GM12878 (cell line): Measurements from ENCODE around the gene TMEM135. TPM values are rescaled to one million over a fixed set of nuclear protein-coding genes. Genes with fewer than 3 reads are reported as not detected.

Source experiments
- ATAC-seq: fragments of 200-7000 bp; cut with Tn5 transposase; 3 replicates; pipeline ENCODE4 v1.9.1; 2020; ENCODE audit warnings: mild to moderate bottlenecking, moderate library complexity
- BruUV-seq: library from RNA; stranded (reverse); fragments of 400-500 nt; replicated peaks from 2 replicates; lab custom pipeline; 2021; lab: Mats Ljungman, UMichigan
- CTCF ChIA-PET: fragments of 300-600 bp; sonication (Branson Sonifier 250); formaldehyde crosslinking; extraction: SDS; loops from one replicate; lab custom pipeline; 2021; ENCODE audit warnings: inconsistent platforms; lab: Yijun Ruan, JAX
- POLR2A ChIA-PET: fragments of 350-600 bp; formaldehyde crosslinking; extraction: SDS; loops from one replicate; lab custom pipeline; 2021; ENCODE audit warnings: inconsistent platforms; lab: Charles Lee
- RAD21 ChIA-PET: fragments of 300-600 bp; sonication (Branson Sonifier 250); formaldehyde crosslinking; loops from one replicate; lab custom pipeline; 2023; ENCODE audit warnings: antibody characterized with exemption; ENCODE audit not compliant: unreplicated experiment; lab: Charles Lee
- SMC1A ChIA-PET: fragments of 300-600 bp; sonication (Branson Sonifier 250); formaldehyde crosslinking; loops from one replicate; lab custom pipeline; 2023; ENCODE audit not compliant: unreplicated experiment, uncharacterized antibody; lab: Charles Lee
- DNase-seq: peaks from one replicate; pipeline ENCODE4 v3.0.0-alpha.2; 2011; ENCODE audit warnings: low read depth, low spot score
- FAIRE-seq: peaks from 3 replicates; lab custom pipeline; 2011; peaks lifted over from hg19 to GRCh38; lab: Jason Lieb, UNC
- H2AFZ ChIP-seq: 2 replicates; pipeline ENCODE4 v1.6.0; 2011; ENCODE audit warnings: low read depth, low read length, control low read depth; ENCODE audit not compliant: control insufficient read depth
- H3K27ac ChIP-seq: 2 replicates; pipeline ENCODE4 v1.5.1; 2011; ENCODE audit warnings: control low read depth; ENCODE audit not compliant: control insufficient read depth, insufficient read depth
- H3K27me3 ChIP-seq, 2 experiments: replicated peaks in 1 of 2; 2 replicates each; pipeline versions ENCODE4 v1.6.0 to v1.6.1; 2011; ENCODE audit warnings: low read length in 1 of 2; ENCODE audit not compliant: control insufficient read depth in 2 of 2, insufficient read depth in 2 of 2
- H3K36me3 ChIP-seq, 2 experiments: 2 replicates each; pipeline ENCODE4 v1.5.1; 2011; ENCODE audit warnings: low read length in 1 of 2; ENCODE audit not compliant: control insufficient read depth in 2 of 2, insufficient read depth in 2 of 2
- H3K4me1 ChIP-seq: 2 replicates; pipeline ENCODE4 v1.6.1; 2011; ENCODE audit warnings: mild to moderate bottlenecking, low read length, moderate library complexity, mixed read lengths; ENCODE audit not compliant: control insufficient read depth, insufficient read depth
- H3K4me2 ChIP-seq: 2 replicates; pipeline ENCODE4 v1.6.0; 2011; ENCODE audit warnings: control low read depth; ENCODE audit not compliant: control insufficient read depth, insufficient read depth
- H3K4me3 ChIP-seq: fragments of 200-600 bp; sonication (generic); 2 replicates; pipeline ENCODE4 v1.5.1; 2016
- H3K79me2 ChIP-seq: 2 replicates; pipeline ENCODE4 v1.6.0; 2011; ENCODE audit warnings: low read length; ENCODE audit not compliant: control insufficient read depth, insufficient read depth
- H3K9ac ChIP-seq: 2 replicates; pipeline ENCODE4 v1.8.0; 2011; ENCODE audit warnings: low read length, control low read depth, mixed read lengths; ENCODE audit not compliant: control insufficient read depth, insufficient read depth
- H3K9me3 ChIP-seq: replicated peaks from 3 replicates; pipeline ENCODE4 v1.5.1; 2011; ENCODE audit warnings: mild to moderate bottlenecking, low read length; ENCODE audit not compliant: control insufficient read depth, insufficient read depth
- H4K20me1 ChIP-seq: 2 replicates; pipeline ENCODE4 v1.6.0; 2011; ENCODE audit not compliant: control insufficient read depth, insufficient read depth
- CBX5 ChIP-seq: sonication (generic); IDR thresholded peaks from 2 replicates; pipeline ENCODE4 v1.6.1; 2016; ENCODE audit warnings: low read depth, moderate library complexity, mild to moderate bottlenecking, inconsistent platforms
- CEBPB ChIP-seq, 2 experiments: fragments of 150-350 bp in 1 of 2; IDR thresholded peaks; 2 replicates each; pipeline ENCODE4 v1.6.1; 2012 to 2014; ENCODE audit warnings: low read depth in 2 of 2, low read length in 2 of 2, borderline replicate concordance in 1 of 2, inconsistent platforms in 1 of 2
- EED ChIP-seq: sonication (generic); IDR thresholded peaks from 2 replicates; pipeline ENCODE4 v1.6.1; 2016; ENCODE audit warnings: antibody characterized with exemption, low read depth
- KDM1A ChIP-seq: fragments of 200-600 bp; sonication (generic); IDR thresholded peaks from 2 replicates; pipeline ENCODE4 v1.6.1; 2016; ENCODE audit warnings: borderline replicate concordance
- MEF2A ChIP-seq: IDR thresholded peaks from 2 replicates; pipeline ENCODE4 v1.6.1; 2011; ENCODE audit warnings: low read depth, mild to moderate bottlenecking, low read length, moderate library complexity; ENCODE audit not compliant: insufficient read depth
- ZSCAN29 ChIP-seq: fragments of 450-650 bp; IDR thresholded peaks from 2 replicates; pipeline ENCODE4 v1.6.1; 2017; ENCODE audit warnings: mild to moderate bottlenecking, moderate library complexity
- WGBS: methylation state at CpG from one replicate; pipeline ENCODE4 v1.1.6; 2016; ENCODE audit warnings: low lambda C conversion rate; ENCODE audit not compliant: insufficient replicate concordance, insufficient coverage; ENCODE audit errors: missing lambda C conversion rate; 5-methylcytosine and 5-hydroxymethylcytosine counted together
- in situ Hi-C: fragments of 300-500 bp; cut with MboI; formaldehyde crosslinking; loops from 9 replicates; pipeline ENCODE4 v1.14.3; 2018; ENCODE audit warnings: mixed read lengths
- intact Hi-C: fragments of 100-400 bp; cut with micrococcal nuclease; formaldehyde crosslinking; loops from one replicate; pipeline ENCODE4 v1.14.2; 2022; ENCODE audit not compliant: unreplicated experiment
- polyA plus RNA-seq, 11 experiments: library from polyadenylated mRNA; depleted of rRNA in 4 of 11; unstranded in 6 of 11; stranded (reverse) in 5 of 11; fragments of >200 nt; fragmentation: Nextera tagmentation in 4 of 11; fragmentation: Illumina TruSeq in 1 of 11; extraction: Ambion mirVana in 4 of 11; extraction: Trizol in 1 of 11; gene quantifications; 1 replicate in 1 of 11; 2 replicates in 10 of 11; pipeline versions ENCODE4 v1.2.1 to v1.2.3, GENCODE V29; 2011 to 2016; ENCODE audit warnings: inconsistent platforms in 2 of 11, missing spikeins in 2 of 11, low read depth in 1 of 11
- total RNA-seq, 4 experiments: library from RNA; depleted of rRNA in 3 of 4; stranded (reverse); fragments of >200 nt in 3 of 4; fragmentation: Illumina TruSeq in 1 of 4; extraction: Trizol in 1 of 4; gene quantifications; 2 replicates each; pipeline versions ENCODE4 v1.2.1 to v1.2.3, GENCODE V29; 2013 to 2021
- TF ChIP-seq, protein P1 (sequence below): fragments of 150-350 bp; IDR thresholded peaks from 2 replicates; pipeline ENCODE4 v1.6.1; 2014; ENCODE audit warnings: mild to moderate bottlenecking, low read depth, low read length
- TF ChIP-seq, protein P2 (sequence below): IDR thresholded peaks from 2 replicates; pipeline ENCODE4 v1.6.1; 2012; ENCODE audit warnings: improper control_type of control experiment, low read depth, low read length; ENCODE audit not compliant: insufficient replicate concordance
- TF ChIP-seq, protein P3 (sequence below): fragments of 450-650 bp; IDR thresholded peaks from 2 replicates; pipeline ENCODE4 v1.6.1; 2017; ENCODE audit warnings: borderline replicate concordance

Gene TMEM135
- total and polyA plus RNA-seq, 10 of the 15 experiments (the other 5 are each of a cell fraction or from before 2014, with no cell fraction given): 7.2 to 117 (median 12.9) TPM

DNA sequence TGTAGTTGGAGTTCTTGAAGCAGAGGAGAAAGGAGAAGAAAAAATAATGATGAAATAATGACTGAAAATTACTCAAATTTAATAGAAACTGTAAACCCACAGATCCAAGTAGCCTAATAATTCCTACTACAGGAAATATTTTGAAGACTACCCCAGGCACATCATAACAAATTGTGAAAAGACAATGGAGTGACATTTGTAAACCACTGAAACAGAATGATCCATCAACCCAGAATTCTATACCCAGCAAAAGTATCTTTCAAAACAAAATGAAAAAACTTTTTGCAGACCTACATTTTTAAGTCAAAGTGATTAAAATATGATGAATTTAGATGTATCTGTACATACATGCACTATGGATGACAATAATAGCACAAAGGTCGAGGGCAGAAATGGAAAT, 194.6 kb downstream of the TMEM135 start:
- FAIRE-seq (no peak), DNase-seq (no peak), ATAC-seq (no peak)
- no peak overlapping the region for H3K4me2 ChIP-seq
- no peak overlapping the region for H2AFZ ChIP-seq
- SMC1A ChIA-PET: no interaction called here
- H3K4me1 ChIP-seq: no peaks in the 10 kb centered on the region
- no peaks in the 10 kb centered on the region for H4K20me1 ChIP-seq
- no peak overlapping the region for H3K27ac ChIP-seq
- CTCF ChIA-PET: no interaction called here
- RAD21 ChIA-PET: no interaction called here
- BruUV-seq: no TSS peak
- POLR2A ChIA-PET: no interaction called here
- no peak overlapping the region for H3K4me3 ChIP-seq
- no peaks in the 10 kb centered on the region for H3K36me3 ChIP-seq
- WGBS: 40% methylated on average over 1 of the region's 1 CpG
- peaks cover 3% of the 10 kb centered on the region; the same call in 1 of the 3 replicates for H3K9me3 ChIP-seq
- H3K27me3 ChIP-seq: no peaks in the 10 kb centered on the region
- in situ Hi-C loops (no loop called here), intact Hi-C loops (no loop called here)
- 0 out of 2 replicates have a peak, but pooled peaks have one; percentile 23 for TF ChIP-seq CBX5
- TF ChIP-seq, protein P1, sequence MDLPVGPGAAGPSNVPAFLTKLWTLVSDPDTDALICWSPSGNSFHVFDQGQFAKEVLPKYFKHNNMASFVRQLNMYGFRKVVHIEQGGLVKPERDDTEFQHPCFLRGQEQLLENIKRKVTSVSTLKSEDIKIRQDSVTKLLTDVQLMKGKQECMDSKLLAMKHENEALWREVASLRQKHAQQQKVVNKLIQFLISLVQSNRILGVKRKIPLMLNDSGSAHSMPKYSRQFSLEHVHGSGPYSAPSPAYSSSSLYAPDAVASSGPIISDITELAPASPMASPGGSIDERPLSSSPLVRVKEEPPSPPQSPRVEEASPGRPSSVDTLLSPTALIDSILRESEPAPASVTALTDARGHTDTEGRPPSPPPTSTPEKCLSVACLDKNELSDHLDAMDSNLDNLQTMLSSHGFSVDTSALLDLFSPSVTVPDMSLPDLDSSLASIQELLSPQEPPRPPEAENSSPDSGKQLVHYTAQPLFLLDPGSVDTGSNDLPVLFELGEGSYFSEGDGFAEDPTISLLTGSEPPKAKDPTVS: no peak
- H3K9ac ChIP-seq: no peak overlapping the region
- H3K79me2 ChIP-seq: no peaks in the 10 kb centered on the region

DNA sequence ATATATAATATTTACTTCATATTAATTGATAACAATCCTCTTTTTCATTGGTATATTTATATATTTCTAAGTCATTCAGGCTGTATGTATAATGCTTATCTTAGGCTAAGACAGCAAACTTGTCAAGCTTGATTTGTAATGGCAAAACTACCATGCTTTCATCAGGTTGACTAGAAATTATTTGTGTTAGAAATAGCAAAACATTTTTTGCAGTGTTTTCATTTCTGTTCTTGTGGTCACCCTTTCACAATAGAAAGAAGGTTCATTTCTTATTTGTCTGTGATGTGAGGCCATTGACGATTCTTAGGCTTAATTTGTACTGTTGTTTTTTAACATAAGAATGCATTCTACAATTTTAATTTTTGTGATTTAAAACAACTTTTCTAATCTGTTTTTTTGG, 197.6 kb downstream of the TMEM135 start:
- H2AFZ ChIP-seq: no peak overlapping the region
- H3K4me3 ChIP-seq: no peak overlapping the region
- H4K20me1 ChIP-seq: no peaks in the 10 kb centered on the region
- RAD21 ChIA-PET: no interaction called here
- intact Hi-C loops (no loop called here), in situ Hi-C loops (no loop called here)
- no TSS peak for BruUV-seq
- SMC1A ChIA-PET: no interaction called here
- H3K4me1 ChIP-seq: no peaks in the 10 kb centered on the region
- no peak overlapping the region for H3K9ac ChIP-seq
- no peak overlapping the region for H3K4me2 ChIP-seq
- no peaks in the 10 kb centered on the region for H3K79me2 ChIP-seq
- CTCF ChIA-PET: no interaction called here
- DNase-seq (no peak), FAIRE-seq (no peak), ATAC-seq (no peak)
- H3K27ac ChIP-seq: no peak overlapping the region
- H3K36me3 ChIP-seq: no peaks in the 10 kb centered on the region
- 100% methylated on average over 1 of the region's 1 CpG for WGBS
- POLR2A ChIA-PET: no interaction called here
- H3K9me3 ChIP-seq: peaks cover 3% of the 10 kb centered on the region; the same call in 1 of the 3 replicates
- H3K27me3 ChIP-seq: no peaks in the 10 kb centered on the region
- TF ChIP-seq, protein P2, sequence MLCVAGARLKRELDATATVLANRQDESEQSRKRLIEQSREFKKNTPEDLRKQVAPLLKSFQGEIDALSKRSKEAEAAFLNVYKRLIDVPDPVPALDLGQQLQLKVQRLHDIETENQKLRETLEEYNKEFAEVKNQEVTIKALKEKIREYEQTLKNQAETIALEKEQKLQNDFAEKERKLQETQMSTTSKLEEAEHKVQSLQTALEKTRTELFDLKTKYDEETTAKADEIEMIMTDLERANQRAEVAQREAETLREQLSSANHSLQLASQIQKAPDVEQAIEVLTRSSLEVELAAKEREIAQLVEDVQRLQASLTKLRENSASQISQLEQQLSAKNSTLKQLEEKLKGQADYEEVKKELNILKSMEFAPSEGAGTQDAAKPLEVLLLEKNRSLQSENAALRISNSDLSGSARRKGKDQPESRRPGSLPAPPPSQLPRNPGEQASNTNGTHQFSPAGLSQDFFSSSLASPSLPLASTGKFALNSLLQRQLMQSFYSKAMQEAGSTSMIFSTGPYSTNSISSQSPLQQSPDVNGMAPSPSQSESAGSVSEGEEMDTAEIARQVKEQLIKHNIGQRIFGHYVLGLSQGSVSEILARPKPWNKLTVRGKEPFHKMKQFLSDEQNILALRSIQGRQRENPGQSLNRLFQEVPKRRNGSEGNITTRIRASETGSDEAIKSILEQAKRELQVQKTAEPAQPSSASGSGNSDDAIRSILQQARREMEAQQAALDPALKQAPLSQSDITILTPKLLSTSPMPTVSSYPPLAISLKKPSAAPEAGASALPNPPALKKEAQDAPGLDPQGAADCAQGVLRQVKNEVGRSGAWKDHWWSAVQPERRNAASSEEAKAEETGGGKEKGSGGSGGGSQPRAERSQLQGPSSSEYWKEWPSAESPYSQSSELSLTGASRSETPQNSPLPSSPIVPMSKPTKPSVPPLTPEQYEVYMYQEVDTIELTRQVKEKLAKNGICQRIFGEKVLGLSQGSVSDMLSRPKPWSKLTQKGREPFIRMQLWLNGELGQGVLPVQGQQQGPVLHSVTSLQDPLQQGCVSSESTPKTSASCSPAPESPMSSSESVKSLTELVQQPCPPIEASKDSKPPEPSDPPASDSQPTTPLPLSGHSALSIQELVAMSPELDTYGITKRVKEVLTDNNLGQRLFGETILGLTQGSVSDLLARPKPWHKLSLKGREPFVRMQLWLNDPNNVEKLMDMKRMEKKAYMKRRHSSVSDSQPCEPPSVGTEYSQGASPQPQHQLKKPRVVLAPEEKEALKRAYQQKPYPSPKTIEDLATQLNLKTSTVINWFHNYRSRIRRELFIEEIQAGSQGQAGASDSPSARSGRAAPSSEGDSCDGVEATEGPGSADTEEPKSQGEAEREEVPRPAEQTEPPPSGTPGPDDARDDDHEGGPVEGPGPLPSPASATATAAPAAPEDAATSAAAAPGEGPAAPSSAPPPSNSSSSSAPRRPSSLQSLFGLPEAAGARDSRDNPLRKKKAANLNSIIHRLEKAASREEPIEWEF: no peak
- TF ChIP-seq, protein P3, sequence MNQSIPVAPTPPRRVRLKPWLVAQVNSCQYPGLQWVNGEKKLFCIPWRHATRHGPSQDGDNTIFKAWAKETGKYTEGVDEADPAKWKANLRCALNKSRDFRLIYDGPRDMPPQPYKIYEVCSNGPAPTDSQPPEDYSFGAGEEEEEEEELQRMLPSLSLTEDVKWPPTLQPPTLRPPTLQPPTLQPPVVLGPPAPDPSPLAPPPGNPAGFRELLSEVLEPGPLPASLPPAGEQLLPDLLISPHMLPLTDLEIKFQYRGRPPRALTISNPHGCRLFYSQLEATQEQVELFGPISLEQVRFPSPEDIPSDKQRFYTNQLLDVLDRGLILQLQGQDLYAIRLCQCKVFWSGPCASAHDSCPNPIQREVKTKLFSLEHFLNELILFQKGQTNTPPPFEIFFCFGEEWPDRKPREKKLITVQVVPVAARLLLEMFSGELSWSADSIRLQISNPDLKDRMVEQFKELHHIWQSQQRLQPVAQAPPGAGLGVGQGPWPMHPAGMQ: no peak
- no peak for TF ChIP-seq CEBPB (IDR thresholded peaks at IDR 0.05; ENCODE audit: borderline replicate concordance in 1 of 2, low read depth in 2 of 2, low read length in 2 of 2)
- TF ChIP-seq MEF2A: no peak
- no peak for TF ChIP-seq EED
- no peak for TF ChIP-seq KDM1A
- no peak for TF ChIP-seq ZSCAN29
